H9 (cell line): Measurements from ENCODE around the gene CDH13. TPM values are rescaled to one million over a fixed set of nuclear protein-coding genes. Genes with fewer than 3 reads are reported as not detected.

Source experiments
- DNase-seq: peaks from one replicate; pipeline ENCODE4 v3.0.0-alpha.2; 2017
- H2AFZ ChIP-seq: one replicate; pipeline ENCODE4 v1.6.1; 2013; ENCODE audit warnings: mild to moderate bottlenecking, low read length, control low read depth, moderate library complexity
- H2AK5ac ChIP-seq: 2 replicates; pipeline ENCODE4 v1.6.1; 2013; ENCODE audit warnings: low read length, control low read depth, mixed read lengths; ENCODE audit not compliant: insufficient read length
- H2BK120ac ChIP-seq: one replicate; pipeline ENCODE4 v1.6.1; 2013; ENCODE audit warnings: low read depth, mild to moderate bottlenecking, low read length, control low read depth, inconsistent platforms; ENCODE audit not compliant: poor library complexity, severe bottlenecking
- H2BK12ac ChIP-seq: 2 replicates; pipeline ENCODE4 v1.6.1; 2013; ENCODE audit warnings: low read length, control low read depth, mixed read lengths, low read depth; ENCODE audit not compliant: insufficient read length
- H2BK15ac ChIP-seq: 2 replicates; pipeline ENCODE4 v1.6.1; 2013; ENCODE audit warnings: low read depth, low read length, control low read depth
- H2BK20ac ChIP-seq: one replicate; pipeline ENCODE4 v1.6.1; 2013; ENCODE audit warnings: low read depth, mild to moderate bottlenecking, low read length, control low read depth, inconsistent platforms; ENCODE audit not compliant: poor library complexity, severe bottlenecking
- H2BK5ac ChIP-seq: 2 replicates; pipeline ENCODE4 v1.6.1; 2013; ENCODE audit warnings: low read length, control low read depth, mixed read lengths; ENCODE audit not compliant: insufficient read length
- H3K14ac ChIP-seq: 2 replicates; pipeline ENCODE4 v1.6.1; 2013; ENCODE audit warnings: low read length, control low read depth; ENCODE audit not compliant: insufficient read depth
- H3K18ac ChIP-seq: 2 replicates; pipeline ENCODE4 v1.6.1; 2013; ENCODE audit warnings: low read depth, mild to moderate bottlenecking, mixed read lengths, low read length, control low read depth; ENCODE audit not compliant: insufficient read length
- H3K23ac ChIP-seq: 2 replicates; pipeline ENCODE4 v1.6.1; 2013; ENCODE audit warnings: low read length, control low read depth, mixed read lengths, low read depth; ENCODE audit not compliant: insufficient read length
- H3K23me2 ChIP-seq: 2 replicates; pipeline ENCODE4 v1.6.1; 2013; ENCODE audit warnings: low read depth, mild to moderate bottlenecking, mixed read lengths, low read length, control low read depth; ENCODE audit not compliant: insufficient read length, poor library complexity, severe bottlenecking
- H3K27ac ChIP-seq: 2 replicates; pipeline ENCODE4 v1.5.1; 2013; ENCODE audit warnings: low read length, control low read depth, mixed read lengths, low read depth; ENCODE audit not compliant: insufficient read length
- H3K27me3 ChIP-seq: 2 replicates; pipeline ENCODE4 v1.6.1; 2013; ENCODE audit warnings: low read length, control low read depth, inconsistent platforms; ENCODE audit not compliant: insufficient read depth
- H3K4ac ChIP-seq: 2 replicates; pipeline ENCODE4 v1.6.1; 2013; ENCODE audit warnings: low read depth, mild to moderate bottlenecking, control low read depth, inconsistent platforms, low read length, moderate library complexity
- H3K4me1 ChIP-seq: 2 replicates; pipeline ENCODE4 v1.6.1; 2013; ENCODE audit warnings: low read length, control low read depth, inconsistent platforms; ENCODE audit not compliant: insufficient read depth
- H3K4me2 ChIP-seq: 2 replicates; pipeline ENCODE4 v1.6.1; 2013; ENCODE audit warnings: low read length, control low read depth, mixed read lengths; ENCODE audit not compliant: insufficient read length, insufficient read depth
- H3K56ac ChIP-seq: 2 replicates; pipeline ENCODE4 v1.6.1; 2013; ENCODE audit warnings: low read depth, mild to moderate bottlenecking, mixed read lengths, low read length, control low read depth; ENCODE audit not compliant: insufficient read length
- H3K79me1 ChIP-seq: 2 replicates; pipeline ENCODE4 v1.6.1; 2013; ENCODE audit warnings: low read depth, mild to moderate bottlenecking, moderate library complexity, low read length, control low read depth, inconsistent platforms; ENCODE audit not compliant: insufficient read depth, poor library complexity, severe bottlenecking
- H3K79me2 ChIP-seq: 2 replicates; pipeline ENCODE4 v1.6.1; 2013; ENCODE audit warnings: low read length, control low read depth, inconsistent platforms; ENCODE audit not compliant: insufficient read depth
- H3K9ac ChIP-seq: 2 replicates; pipeline ENCODE4 v1.6.1; 2013; ENCODE audit warnings: low read length, control low read depth, mixed read lengths; ENCODE audit not compliant: insufficient read length; ENCODE audit errors: extremely low read depth
- H3K9me3 ChIP-seq: one replicate; pipeline ENCODE4 v1.6.1; 2013; ENCODE audit warnings: low read depth, low read length, inconsistent platforms; ENCODE audit not compliant: control insufficient read depth
- H3T11ph ChIP-seq: one replicate; pipeline ENCODE4 v1.6.1; 2013; ENCODE audit warnings: mild to moderate bottlenecking, low read length, control low read depth, inconsistent platforms
- H4K20me1 ChIP-seq: one replicate; pipeline ENCODE4 v1.6.1; 2013; ENCODE audit not compliant: control insufficient read depth, insufficient read length, insufficient read depth
- H4K5ac ChIP-seq: 2 replicates; pipeline ENCODE4 v1.6.1; 2013; ENCODE audit warnings: low read depth, mild to moderate bottlenecking, mixed read lengths, low read length, control low read depth; ENCODE audit not compliant: insufficient read length
- H4K8ac ChIP-seq: replicated peaks from 2 replicates; pipeline ENCODE4 v1.6.1; 2013; ENCODE audit warnings: low read length, control low read depth, mixed read lengths, low read depth; ENCODE audit not compliant: insufficient read length
- H4K91ac ChIP-seq: 2 replicates; pipeline ENCODE4 v1.6.1; 2013; ENCODE audit warnings: low read depth, mild to moderate bottlenecking, moderate library complexity, mixed read lengths, low read length, control low read depth; ENCODE audit not compliant: insufficient read length
- H3K27ac Mint-ChIP-seq, 3 experiments: 2 replicates in 2 of 3; 3 replicates in 1 of 3; pipeline ENCODE4 v1.8.0; 2020 to 2021; ENCODE audit warnings: mixed read lengths in 3 of 3, mild to moderate bottlenecking in 1 of 3, moderate library complexity in 1 of 3
- H3K27me3 Mint-ChIP-seq: 2 replicates; pipeline ENCODE4 v1.8.0; 2021; ENCODE audit warnings: low read depth, mild to moderate bottlenecking, moderate library complexity, mixed read lengths
- H3K36me3 Mint-ChIP-seq, 3 experiments: 2 replicates in 2 of 3; 3 replicates in 1 of 3; pipeline ENCODE4 v1.8.0; 2020 to 2021; ENCODE audit warnings: low read depth in 3 of 3, mixed read lengths in 3 of 3; ENCODE audit not compliant: insufficient read depth in 1 of 3
- H3K4me1 Mint-ChIP-seq, 2 experiments: 2 replicates each; pipeline ENCODE4 v1.8.0; 2020; ENCODE audit warnings: mixed read lengths in 2 of 2
- H3K4me3 Mint-ChIP-seq, 2 experiments: 2 replicates in 1 of 2; 3 replicates in 1 of 2; pipeline ENCODE4 v1.8.0; 2020 to 2021; ENCODE audit warnings: mild to moderate bottlenecking in 2 of 2, mixed read lengths in 2 of 2, moderate library complexity in 1 of 2
- H3K9me3 Mint-ChIP-seq, 2 experiments: 2 replicates in 1 of 2; 3 replicates in 1 of 2; pipeline ENCODE4 v1.8.0; 2020; ENCODE audit warnings: mild to moderate bottlenecking in 2 of 2, mixed read lengths in 2 of 2, moderate library complexity in 1 of 2
- CTCF ChIP-seq: fragments of 200-600 bp; sonication (generic); conservative IDR thresholded peaks from 3 replicates; pipeline ENCODE4 v1.8.0; 2021; ENCODE audit warnings: antibody characterized with exemption, mild to moderate bottlenecking
- WGBS: extraction: QIAGEN DNeasy Blood & Tissue Kit; methylation state at CpG from one replicate; pipeline ENCODE4 v1.1.7; 2013; ENCODE audit warnings: missing lambda C conversion rate, low lambda C conversion rate, mixed read lengths; ENCODE audit not compliant: insufficient read length; ENCODE audit errors: extremely low coverage; 5-methylcytosine and 5-hydroxymethylcytosine counted together
- total RNA-seq: library from RNA; stranded (reverse); gene quantifications from 2 replicates; pipeline ENCODE4 v1.2.1, GENCODE V29; 2021

CDH13 gene
- total RNA-seq, 1 experiment from 2014 or later = 1.5 TPM

GRCh38 chr16:82820855-82821254 lies 194.1 kb downstream of the CDH13 start:
- H2AK5ac ChIP-seq = no peak overlapping the region
- H3K4me1 ChIP-seq = no peaks in the 10 kb centered on the region
- no peak overlapping the region for H3K27ac ChIP-seq
- H3K79me1 ChIP-seq = no peaks in the 10 kb centered on the region
- peaks cover 4% of the 10 kb centered on the region for H3K9me3 ChIP-seq
- H2BK5ac ChIP-seq = no peak overlapping the region
- no peak overlapping the region for H4K91ac ChIP-seq
- no peak overlapping the region for H3K23ac ChIP-seq
- Mint-ChIP-seq H3K27me3 (no peaks in the 10 kb centered on the region; the same call in 1 of the 2 replicates), H3K4me1 (peaks cover 16 to 18% of the 10 kb centered on the region in 2 experiments), H3K36me3 (peaks cover 3 to 11% (median 5%) of the 10 kb centered on the region in 3 experiments; a peak in 5 of 7 replicates), H3K4me3 (no peak overlapping the region), H3K27ac (no peak overlapping the region), H3K9me3 (peaks cover 9 to 11% of the 10 kb centered on the region in 2 experiments)
- H4K8ac ChIP-seq = no peak overlapping the region
- H2BK120ac ChIP-seq = no peak overlapping the region
- H3K4me2 ChIP-seq = no peak overlapping the region
- no peak overlapping the region for H2BK12ac ChIP-seq
- H3K4ac ChIP-seq = no peak overlapping the region
- no peak overlapping the region for H3K18ac ChIP-seq
- no peaks in the 10 kb centered on the region for H4K20me1 ChIP-seq
- H2BK15ac ChIP-seq = no peak overlapping the region
- no peaks in the 10 kb centered on the region for H3K27me3 ChIP-seq
- H3K56ac ChIP-seq = no peak overlapping the region
- no peaks in the 10 kb centered on the region for H3K79me2 ChIP-seq
- no peak overlapping the region for H2BK20ac ChIP-seq
- no peak for TF ChIP-seq CTCF
- H4K5ac ChIP-seq = no peak overlapping the region
- WGBS = no CpG with 5 or more reads among the region's 2 CpGs
- H2AFZ ChIP-seq = no peak overlapping the region
- no peak overlapping the region for H3T11ph ChIP-seq
- H3K14ac ChIP-seq = no peak overlapping the region
- no peak for DNase-seq
- H3K9ac ChIP-seq = no peak overlapping the region
- no peaks in the 10 kb centered on the region for H3K23me2 ChIP-seq
